ENCODE measurements around the gene WASL.

DNA sequence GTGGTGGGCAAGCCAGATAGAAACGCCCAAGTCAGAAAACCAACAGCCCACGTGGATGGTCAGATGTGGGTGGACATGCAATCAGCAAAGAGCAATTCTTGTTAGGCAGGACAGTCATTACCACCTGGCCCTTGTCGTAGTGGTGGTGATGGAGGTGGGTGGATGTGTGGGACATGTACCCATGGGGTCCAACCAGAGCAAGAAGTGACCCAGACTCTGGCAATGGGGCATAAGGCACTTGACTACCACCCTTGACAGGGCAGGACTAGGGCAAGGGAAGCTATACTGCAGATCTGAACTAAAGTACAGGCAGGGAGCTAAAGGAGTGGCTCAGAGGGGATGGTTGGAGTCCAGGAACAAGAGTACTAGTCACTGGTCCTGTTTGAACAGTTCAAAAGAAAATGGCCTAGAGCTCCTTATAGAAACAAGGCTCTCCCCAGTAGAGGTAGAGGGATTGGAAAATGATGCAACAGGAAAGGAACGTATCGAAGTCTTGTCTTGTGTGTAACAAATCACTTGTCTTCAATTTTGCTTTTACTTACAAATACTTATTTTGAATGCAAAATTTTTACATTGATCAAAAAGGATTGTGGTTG is 75.6 kb downstream of the WASL start:
- no peak for TF ChIP-seq CTCF (optimal IDR thresholded peaks at IDR 0.05 in 1 of 3, IDR thresholded peaks at IDR 0.05 in 1 of 3, conservative IDR thresholded peaks at IDR 0.05 in 1 of 3; ENCODE audit: extremely low read depth in 1 of 3, insufficient read depth in 2 of 3, low read length in 3 of 3)
- no peak for TF ChIP-seq EZH2 (IDR thresholded peaks at IDR 0.05; ENCODE audit: low read length)
